SIG-M5 treated with dmso at 0.1 percent for 504 hours (cell line): Measurements from ENCODE around the gene TBCCD1.

Source experiments
- DNase-seq: peaks from one replicate; lab custom pipeline; 2025; ENCODE audit not compliant: unreplicated experiment; lab: John Stamatoyannopoulos, UW

Gene TBCCD1

GRCh38 chr3:186567072-186567921, at the start of gene TBCCD1:
Gene TBCCD1 (minus strand): TSS chr3:186567339. CDS start chr3:186564329, 3,010 bp downstream.
- DNase-seq, result peak; percentile 86

GRCh38 chr3:186616299-186616617, 49.1 kb upstream of the TBCCD1 start:
- no peak for DNase-seq

- DNase-seq, result peak; percentile 66
Measured at GRCh38 chr3:186614597-186615483, 47.7 kb upstream of the TBCCD1 start.

- DNase-seq, result no peak
Measured at GRCh38 chr3:186614266-186614596, 47.1 kb upstream of the TBCCD1 start.

GRCh38 chr3:186613637-186614265, 46.6 kb upstream of the TBCCD1 start:
- no peak for DNase-seq

- DNase-seq, result no peak
Measured at GRCh38 chr3:186612721-186613636, 45.8 kb upstream of the TBCCD1 start, which contains the start of gene AHSG. Gene AHSG (plus strand): TSS chr3:186613060. CDS start chr3:186613142, 82 bp downstream.

- DNase-seq, result no peak
Measured at GRCh38 chr3:186612065-186612464, 44.9 kb upstream of the TBCCD1 start.

- DNase-seq, result peak; percentile 23
Measured at GRCh38 chr3:186609247-186609868, 42.2 kb upstream of the TBCCD1 start.

GRCh38 chr3:186608624-186609215, 41.6 kb upstream of the TBCCD1 start:
- no peak for DNase-seq

GRCh38 chr3:186605561-186606545, 38.7 kb upstream of the TBCCD1 start:
- no peak for DNase-seq

- DNase-seq, result no peak
Measured at GRCh38 chr3:186605078-186605477, 37.9 kb upstream of the TBCCD1 start.

GRCh38 chr3:186603159-186603558, 36.0 kb upstream of the TBCCD1 start:
- no peak for DNase-seq

- DNase-seq, result no peak
Measured at GRCh38 chr3:186600896-186601295, 33.8 kb upstream of the TBCCD1 start.

GRCh38 chr3:186599785-186600166, 32.6 kb upstream of the TBCCD1 start:
- no peak for DNase-seq

GRCh38 chr3:186599142-186599784, 32.1 kb upstream of the TBCCD1 start:
- no peak for DNase-seq

GRCh38 chr3:186598794-186599141, 31.6 kb upstream of the TBCCD1 start:
- no peak for DNase-seq

- no peak for DNase-seq
Measured at GRCh38 chr3:186598108-186598784, 31.1 kb upstream of the TBCCD1 start.
